HUES6 (cell line): ENCODE results near the gene ALKBH6.
"Not testable (repeated sequence)": the region's sequence is repeated elsewhere in the genome, so short reads cannot be mapped to it uniquely, and the experiment has no call there.

Source experiments
- H3K27ac ChIP-seq: 2 replicates; pipeline ENCODE4 v1.7.0; 2013; ENCODE audit warnings: low read depth, mild to moderate bottlenecking, low read length, inconsistent platforms
- H3K27me3 ChIP-seq: 2 replicates; pipeline ENCODE4 v1.6.1; 2013; ENCODE audit warnings: low read length; ENCODE audit not compliant: control insufficient read depth, insufficient read depth
- H3K36me3 ChIP-seq: 2 replicates; pipeline ENCODE4 v1.6.1; 2013; ENCODE audit warnings: low read length; ENCODE audit not compliant: control insufficient read depth, insufficient read depth
- H3K4me1 ChIP-seq: 2 replicates; pipeline ENCODE4 v1.6.1; 2013; ENCODE audit warnings: low read length; ENCODE audit not compliant: control insufficient read depth, insufficient read depth
- H3K4me3 ChIP-seq: 2 replicates; pipeline ENCODE4 v1.5.1; 2013; ENCODE audit warnings: low read depth, low read length
- H3K9ac ChIP-seq: one replicate; pipeline ENCODE4 v1.6.1; 2013; ENCODE audit warnings: mild to moderate bottlenecking, low read length
- H3K9me3 ChIP-seq: 2 replicates; pipeline ENCODE4 v1.6.1; 2013; ENCODE audit warnings: low read depth, low read length; ENCODE audit not compliant: control insufficient read depth, insufficient read depth

The ALKBH6 gene

DNA sequence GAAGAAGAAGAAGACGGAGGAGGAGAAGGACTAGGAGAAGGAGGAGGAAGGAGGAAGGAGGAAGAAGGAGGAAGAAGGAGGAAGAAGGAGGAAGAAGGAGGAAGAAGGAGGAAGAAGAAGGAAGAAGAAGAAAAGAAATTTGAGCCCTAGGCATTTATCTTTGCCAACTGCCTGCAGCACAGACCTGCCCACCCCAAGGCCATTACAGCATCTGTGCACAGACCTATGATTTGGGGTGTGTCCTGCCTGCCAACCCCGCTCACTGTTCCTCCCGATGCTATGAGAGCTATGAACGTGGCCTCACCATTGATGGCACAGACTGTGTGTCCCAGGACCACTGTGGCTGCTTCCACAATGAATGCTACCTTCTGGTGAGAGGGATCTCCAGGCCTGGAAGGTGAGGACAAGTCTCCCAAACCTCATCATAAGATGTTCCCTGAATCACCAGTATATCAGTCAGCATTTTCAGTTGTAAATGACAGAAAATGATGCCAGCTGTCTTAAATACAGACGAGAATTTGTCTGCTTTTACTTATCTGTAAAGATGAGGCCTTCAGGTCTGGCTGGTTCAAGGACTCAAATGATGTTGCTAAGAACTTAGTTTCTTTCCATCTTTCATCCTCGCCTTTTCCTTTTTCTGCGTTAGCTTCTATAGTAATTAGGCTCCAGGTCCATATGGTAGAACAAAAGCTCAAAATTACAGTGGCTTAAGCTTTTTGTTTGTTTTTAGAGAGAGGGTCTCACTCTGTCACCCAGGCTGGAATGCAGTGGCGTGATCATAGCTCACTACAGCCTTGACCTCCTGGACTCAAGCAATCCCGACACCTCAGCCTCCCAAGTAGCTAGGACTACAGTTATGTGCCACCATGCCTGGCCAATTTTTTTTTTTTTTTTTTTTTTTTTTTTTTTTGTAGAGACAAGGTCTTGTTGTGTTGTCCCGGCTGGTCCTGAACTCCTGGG lies 23.0 kb downstream of the ALKBH6 start:
- peaks cover 4% of the 10 kb centered on the region; the same call in 1 of the 2 replicates for H3K4me1 ChIP-seq
- peaks cover 5% of the 10 kb centered on the region; the same call in 1 of the 2 replicates for H3K9me3 ChIP-seq
- H3K4me3 ChIP-seq = no peak overlapping the region
- no peaks in the 10 kb centered on the region for H3K36me3 ChIP-seq
- no peak overlapping the region for H3K9ac ChIP-seq
- peaks cover 23% of the 10 kb centered on the region for H3K27me3 ChIP-seq
- no peak overlapping the region for H3K27ac ChIP-seq

DNA sequence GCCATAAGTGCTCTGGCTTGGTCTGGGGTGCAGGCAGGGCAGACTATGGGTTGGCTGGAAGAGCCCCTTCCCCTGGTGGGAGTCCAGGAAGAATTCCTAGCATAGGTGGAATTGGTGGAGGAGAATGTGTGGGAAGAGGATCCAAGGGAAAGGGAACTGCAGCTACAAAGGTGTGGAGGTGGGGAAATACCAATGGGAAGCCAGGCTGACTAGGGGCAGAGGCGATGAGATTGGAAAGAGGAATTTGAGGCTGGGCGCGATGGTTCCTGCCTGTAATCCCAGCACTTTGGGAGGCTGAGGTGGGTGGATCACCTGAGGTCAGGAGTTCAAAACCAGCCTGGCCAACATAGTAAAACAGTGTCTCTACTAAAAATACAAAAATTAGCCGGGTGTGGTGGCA lies 23.9 kb downstream of the ALKBH6 start:
- Histone ChIP-seq H3K9ac (no peak overlapping the region), H3K4me3 (no peak overlapping the region), H3K36me3 (no peaks in the 10 kb centered on the region), H3K9me3 (peaks cover 5% of the 10 kb centered on the region; the same call in 1 of the 2 replicates), H3K4me1 (peaks cover 4% of the 10 kb centered on the region; the same call in 1 of the 2 replicates), H3K27me3 (peaks cover 32% of the 10 kb centered on the region), H3K27ac (no peak overlapping the region)

DNA sequence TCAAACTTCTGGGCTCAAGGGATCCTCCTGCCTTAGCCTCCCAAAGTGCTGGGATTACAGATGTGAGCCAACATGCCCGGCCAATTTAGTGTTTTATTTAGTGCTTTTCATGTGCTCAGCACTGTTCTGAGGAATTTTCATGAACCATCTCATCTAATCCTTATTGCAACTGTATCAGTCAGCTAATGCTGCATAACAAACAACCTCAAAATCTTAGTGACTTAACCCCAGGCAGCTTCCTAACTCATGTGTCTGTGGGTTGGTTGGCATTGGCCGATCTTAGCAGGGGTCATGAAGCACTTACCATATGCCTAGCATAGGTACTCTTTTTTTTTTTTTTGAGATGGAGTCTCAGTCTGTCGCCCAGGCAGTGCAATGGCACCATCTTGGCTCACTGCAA lies 25.2 kb downstream of the ALKBH6 start:
- Histone ChIP-seq H3K4me1 (no peaks in the 10 kb centered on the region), H3K4me3 (no peak overlapping the region), H3K36me3 (no peaks in the 10 kb centered on the region), H3K9me3 (peaks cover 5% of the 10 kb centered on the region; the same call in 1 of the 2 replicates), H3K9ac (no peak overlapping the region), H3K27me3 (peaks cover 46% of the 10 kb centered on the region), H3K27ac (no peak overlapping the region)

DNA sequence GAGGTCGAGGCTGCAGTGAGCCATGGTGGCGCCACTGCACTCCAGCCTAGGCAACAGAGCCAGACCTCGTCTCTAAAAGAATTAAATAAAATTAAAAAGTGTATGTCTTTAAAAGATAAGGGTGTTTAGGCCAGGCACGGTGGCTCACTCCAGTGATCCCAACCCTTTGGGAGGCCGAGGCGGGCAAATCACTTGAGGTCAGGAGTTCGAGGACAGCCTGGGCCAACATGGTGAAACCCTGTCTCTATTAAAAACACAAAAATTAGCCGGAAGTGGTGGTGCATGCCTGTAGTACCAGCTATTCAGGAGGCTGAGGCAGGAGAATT lies 26.5 kb downstream of the ALKBH6 start:
- Histone ChIP-seq H3K27me3 (peaks cover 57% of the 10 kb centered on the region), H3K9ac (no peak overlapping the region), H3K9me3 (peaks cover 5% of the 10 kb centered on the region; the same call in 1 of the 2 replicates), H3K36me3 (no peaks in the 10 kb centered on the region), H3K4me3 (peak overlapping the region; percentile 54), H3K4me1 (no peaks in the 10 kb centered on the region), H3K27ac (no peak overlapping the region)

DNA sequence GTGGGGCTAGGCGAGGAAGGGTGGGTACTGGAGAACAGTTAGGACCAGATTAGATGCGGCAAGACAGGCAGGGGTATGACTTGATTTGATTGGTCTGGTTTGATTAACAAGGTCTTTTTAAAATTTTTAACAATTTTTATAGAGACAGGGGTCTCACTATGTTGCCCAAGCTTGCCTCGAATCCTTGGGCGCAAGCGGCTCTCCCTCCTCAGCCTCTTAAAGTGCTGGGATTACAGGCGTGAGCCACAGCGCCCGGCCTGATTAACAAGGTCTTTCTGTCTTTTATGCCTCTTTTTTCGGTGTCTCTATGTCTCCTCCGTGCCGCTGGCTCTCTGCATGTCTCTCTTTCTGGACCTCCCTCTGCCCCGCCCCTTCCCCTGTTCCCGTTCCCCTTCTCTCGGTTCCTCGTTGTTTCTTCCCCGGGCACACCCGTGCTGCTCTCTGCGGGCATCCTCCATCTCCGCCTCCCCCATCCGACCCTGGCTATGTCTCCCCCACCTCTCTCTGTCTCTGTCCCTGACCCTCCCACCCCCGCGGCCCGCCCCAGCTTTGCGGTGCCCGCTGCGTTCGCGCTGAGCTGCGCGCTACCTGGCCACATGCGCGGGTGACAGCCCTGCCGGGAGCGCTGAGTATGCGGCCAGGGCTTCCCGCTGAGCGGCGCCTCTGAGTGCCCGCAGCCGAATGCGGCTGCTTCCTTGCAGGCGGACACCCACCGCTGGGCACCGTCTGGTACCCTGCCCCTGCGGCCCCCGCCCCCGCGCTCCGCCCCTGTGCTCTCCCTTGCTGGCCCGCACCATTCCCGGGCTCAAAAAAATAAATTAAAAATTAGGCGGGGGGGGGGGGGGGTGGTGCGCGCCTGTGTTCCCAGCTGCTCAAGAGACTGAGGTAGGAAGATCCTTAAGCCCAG lies 27.1 kb downstream of the ALKBH6 start:
- Histone ChIP-seq H3K9ac (no peak overlapping the region), H3K27me3 (peaks cover 63% of the 10 kb centered on the region)

DNA sequence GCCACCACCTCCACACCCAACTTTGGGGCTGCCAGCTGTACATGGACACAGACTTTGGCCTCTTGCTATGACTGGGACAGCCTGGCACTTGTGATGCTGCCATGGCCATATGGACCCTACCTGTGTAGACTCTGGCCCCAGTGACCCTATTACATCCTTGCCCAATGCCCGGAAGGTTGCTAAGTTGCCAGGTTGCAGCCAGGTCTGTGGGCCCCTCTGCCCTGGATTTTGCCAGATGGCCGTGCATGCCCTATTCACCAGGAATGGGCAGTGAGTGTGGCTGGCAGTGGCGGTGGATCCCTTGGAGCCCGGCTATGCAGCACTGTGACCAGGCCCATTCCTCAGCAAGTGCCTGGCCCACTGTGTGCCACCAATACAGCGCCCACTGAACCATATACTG lies 27.9 kb downstream of the ALKBH6 start:
- no peak overlapping the region for H3K9ac ChIP-seq
- H3K9me3 ChIP-seq = peaks cover 5% of the 10 kb centered on the region; the same call in 1 of the 2 replicates
- no peak overlapping the region for H3K27ac ChIP-seq
- no peaks in the 10 kb centered on the region for H3K36me3 ChIP-seq
- no peak overlapping the region for H3K4me3 ChIP-seq
- no peaks in the 10 kb centered on the region for H3K4me1 ChIP-seq
- peaks cover 69% of the 10 kb centered on the region for H3K27me3 ChIP-seq

More for the DNA sequence above, 27.1 kb downstream of the ALKBH6 start:
- Histone ChIP-seq H3K4me3 (peak overlapping the region; percentile 54), H3K27ac (no peak overlapping the region), H3K9me3 (peaks cover 5% of the 10 kb centered on the region; the same call in 1 of the 2 replicates), H3K4me1 (no peaks in the 10 kb centered on the region), H3K36me3 (no peaks in the 10 kb centered on the region)

DNA sequence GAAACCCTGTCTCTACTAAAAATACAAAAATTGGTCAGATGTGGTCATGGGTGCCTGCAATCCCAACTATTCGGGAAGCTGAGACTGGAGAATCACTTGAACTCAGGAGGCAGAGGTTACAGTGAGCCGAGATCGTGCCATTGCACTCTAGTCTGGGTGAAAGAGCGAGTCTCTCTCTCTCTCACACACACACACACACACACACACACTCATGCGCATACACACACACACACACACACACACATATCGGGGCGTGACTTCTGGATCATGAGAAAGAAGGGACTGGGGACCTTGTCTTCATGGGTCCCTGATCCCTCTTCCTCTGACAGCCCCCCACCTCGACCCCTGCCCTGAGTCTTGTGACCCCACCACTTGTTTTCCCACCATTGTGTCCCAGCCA lies 30.8 kb downstream of the ALKBH6 start:
- H3K27me3 ChIP-seq = peaks cover 70% of the 10 kb centered on the region
- H3K4me3 ChIP-seq = no peak overlapping the region
- no peak overlapping the region for H3K9ac ChIP-seq
- no peaks in the 10 kb centered on the region for H3K36me3 ChIP-seq
- no peaks in the 10 kb centered on the region for H3K4me1 ChIP-seq
- H3K9me3 ChIP-seq = no peaks in the 10 kb centered on the region
- no peak overlapping the region for H3K27ac ChIP-seq

DNA sequence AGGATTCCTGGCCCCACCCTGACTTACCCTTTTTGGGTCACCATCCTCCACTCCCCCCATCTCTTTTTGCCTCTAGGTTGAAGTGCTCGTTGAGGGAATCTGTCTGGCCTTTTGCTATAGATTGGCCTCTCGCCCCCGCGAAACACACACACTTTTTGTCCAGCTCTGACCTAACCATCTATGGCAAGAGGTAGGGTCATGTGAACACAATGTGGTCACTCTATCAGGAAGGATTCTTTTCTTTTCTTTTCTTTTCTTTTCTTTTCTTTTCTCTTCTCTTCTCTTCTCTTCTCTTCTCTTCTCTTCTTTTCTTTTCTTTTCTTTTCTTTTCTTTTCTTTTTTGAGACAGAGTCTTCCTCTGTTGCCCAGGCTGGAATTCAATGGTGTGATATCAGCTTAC lies 33.0 kb downstream of the ALKBH6 start:
- peaks cover 58% of the 10 kb centered on the region for H3K27me3 ChIP-seq
- not testable (repeated sequence) for H3K9ac ChIP-seq

DNA sequence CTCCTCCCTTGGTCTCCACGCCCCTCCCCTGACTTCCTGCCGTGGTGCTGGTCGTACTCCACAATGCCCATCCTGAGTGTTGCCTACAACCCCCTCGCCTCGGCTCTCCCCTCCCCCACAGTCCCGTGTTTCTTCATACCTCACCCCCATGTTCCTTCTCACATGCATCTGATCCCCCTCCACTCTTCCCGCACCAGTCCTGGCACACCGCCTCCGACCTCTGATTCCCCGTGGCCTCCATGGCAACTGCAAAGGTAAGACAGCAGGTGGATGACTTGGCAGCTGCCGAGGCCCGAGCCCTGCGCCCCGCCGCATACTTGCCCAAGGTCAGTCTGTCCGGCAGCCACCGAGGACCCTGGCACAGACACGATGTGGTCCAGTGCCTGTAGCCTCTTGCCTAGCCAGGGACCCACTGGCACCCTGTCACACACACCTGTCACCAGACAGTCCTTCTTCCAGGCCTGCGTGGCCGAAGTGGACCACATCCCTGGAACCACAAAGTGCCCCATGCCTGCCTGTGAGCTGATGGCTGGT lies 35.1 kb downstream of the ALKBH6 start:
- no peak overlapping the region for H3K4me3 ChIP-seq
- no peaks in the 10 kb centered on the region for H3K4me1 ChIP-seq
- no peaks in the 10 kb centered on the region for H3K9me3 ChIP-seq

More for the DNA sequence above, 33.0 kb downstream of the ALKBH6 start:
- not testable (repeated sequence) for H3K4me1 ChIP-seq, H3K9me3 ChIP-seq, H3K4me3 ChIP-seq, H3K27ac ChIP-seq, H3K36me3 ChIP-seq

DNA sequence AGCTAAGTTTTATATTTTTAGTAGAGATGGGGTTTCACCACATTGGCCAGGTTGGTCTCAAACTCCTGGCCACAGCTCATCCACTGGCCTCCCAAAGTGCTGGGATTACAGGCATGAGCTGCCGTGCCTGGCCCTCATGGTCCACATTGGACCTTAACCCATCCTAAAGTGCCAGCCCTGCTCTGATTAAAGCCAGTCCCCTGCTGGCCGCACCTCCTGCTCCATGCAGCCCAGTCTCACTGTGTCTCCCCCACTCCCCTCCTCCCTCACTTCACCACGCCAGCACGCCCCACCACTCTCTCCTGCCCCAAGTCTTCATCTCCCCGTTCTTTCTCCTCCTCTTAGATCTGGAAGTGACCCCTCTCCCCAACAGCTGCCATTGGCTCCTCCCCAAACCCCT lies 35.7 kb downstream of the ALKBH6 start:
- no peaks in the 10 kb centered on the region for H3K4me1 ChIP-seq
- H3K27ac ChIP-seq = no peak overlapping the region
- no peaks in the 10 kb centered on the region for H3K9me3 ChIP-seq
- H3K9ac ChIP-seq = no peak overlapping the region
- H3K36me3 ChIP-seq = no peaks in the 10 kb centered on the region
- H3K4me3 ChIP-seq = no peak overlapping the region
- peaks cover 35% of the 10 kb centered on the region for H3K27me3 ChIP-seq

More for the DNA sequence above, 35.1 kb downstream of the ALKBH6 start:
- no peaks in the 10 kb centered on the region for H3K36me3 ChIP-seq
- no peak overlapping the region for H3K27ac ChIP-seq
- no peak overlapping the region for H3K9ac ChIP-seq
- peaks cover 37% of the 10 kb centered on the region for H3K27me3 ChIP-seq
